Left renal cortex interstitium (tissue), 4 donors: ENCODE results near the gene CLTC. TPM values are rescaled to one million over a fixed set of nuclear protein-coding genes. Genes with fewer than 3 reads are reported as not detected.
"Not testable (repeated sequence)": the region's sequence is repeated elsewhere in the genome, so short reads cannot be mapped to it uniquely, and the experiment has no call there.

Experiments used
- DNase-seq, 4 donors: peaks; one replicate each; pipeline ENCODE4 v3.0.0-alpha.2; 2013; ENCODE audit warnings: low read depth in 4 of 4, low spot score in 2 of 4, missing footprints in 1 of 4
- polyA plus RNA-seq, 4 donors: library from polyadenylated mRNA; unstranded; fragments of 120-200 nt; gene quantifications; one replicate each; pipeline ENCODE4 v1.2.1, GENCODE V29; 2013; ENCODE audit not compliant: insufficient read length in 4 of 4

The CLTC gene
- 100 to 1,000 TPM; 264 to 340 (median 288) TPM for polyA plus RNA-seq

DNA sequence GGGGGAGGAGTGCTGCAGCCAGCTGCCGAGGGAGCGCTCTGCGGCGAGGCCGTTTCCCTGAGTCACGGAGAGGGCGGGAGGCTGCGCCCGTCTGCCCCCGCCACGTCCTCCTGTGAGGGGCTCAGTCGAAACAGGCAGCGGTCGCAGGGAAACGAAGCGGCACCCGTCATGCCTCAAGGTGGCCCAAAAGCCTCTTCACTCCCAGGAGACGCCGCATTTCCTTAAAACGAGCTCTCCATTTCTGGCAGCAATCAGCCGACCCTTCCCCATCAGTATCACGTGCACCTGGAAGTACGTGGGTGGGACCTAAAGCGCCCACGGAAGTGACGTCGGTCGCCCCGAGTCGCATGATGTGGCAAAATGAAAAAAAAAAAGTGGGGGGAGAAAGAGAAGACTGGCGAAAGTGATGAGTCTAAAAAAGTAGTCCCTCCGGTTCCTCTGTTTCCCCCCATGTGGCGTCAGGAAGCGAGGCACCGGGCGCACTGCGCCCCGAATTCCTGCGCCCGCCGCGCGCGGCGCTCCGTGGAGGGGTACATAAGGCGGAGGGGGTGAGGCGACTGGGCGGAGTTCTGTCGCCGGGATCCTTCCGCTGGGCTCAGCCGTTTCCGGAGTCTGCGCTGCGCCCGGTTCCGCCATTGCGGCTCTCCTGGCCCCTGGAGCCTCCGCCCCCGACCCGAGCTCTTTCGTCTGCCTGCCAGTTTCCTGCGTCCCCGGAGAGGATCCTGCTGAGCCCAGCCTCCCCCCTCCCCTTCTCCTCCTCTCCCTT is at the start of gene CLTC:
Gene CLTC (plus strand): TSS at position 598 of the 766 bp plus-strand sequence. CDS start 237 bp downstream, outside the sequence.
- DNase-seq, result peak; percentile 96 to 99 (median 98)

DNA sequence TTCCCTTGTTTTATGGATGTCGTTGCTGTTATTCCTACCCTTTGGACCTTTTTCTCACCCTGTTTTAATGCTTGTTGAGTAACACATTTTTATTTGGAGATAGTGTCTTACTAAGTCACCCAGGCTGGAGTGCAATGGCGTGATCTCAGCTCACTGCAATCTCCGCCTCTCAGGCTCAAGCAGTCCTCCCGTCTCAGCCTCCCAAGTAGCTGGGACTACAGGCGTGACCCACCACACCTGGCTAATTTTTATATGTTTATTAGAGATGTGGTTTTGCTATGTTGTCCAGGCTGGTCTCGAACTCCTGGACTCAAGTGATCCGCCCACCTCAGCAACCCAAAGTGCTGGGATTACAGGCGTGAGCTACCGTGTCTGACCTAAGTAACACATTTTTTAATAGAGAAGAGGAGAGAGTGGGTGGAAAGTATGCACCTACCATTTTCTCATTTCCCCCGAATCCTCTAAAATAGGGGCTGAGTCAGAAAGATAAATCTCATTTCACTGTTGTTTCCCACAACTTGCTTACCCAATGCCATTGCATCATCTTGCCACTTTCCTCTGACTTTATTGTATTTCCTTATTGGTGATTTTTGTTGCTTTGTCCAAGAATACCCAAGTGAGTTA is 47.3 kb upstream of the CLTC start:
- no peak for DNase-seq

DNA sequence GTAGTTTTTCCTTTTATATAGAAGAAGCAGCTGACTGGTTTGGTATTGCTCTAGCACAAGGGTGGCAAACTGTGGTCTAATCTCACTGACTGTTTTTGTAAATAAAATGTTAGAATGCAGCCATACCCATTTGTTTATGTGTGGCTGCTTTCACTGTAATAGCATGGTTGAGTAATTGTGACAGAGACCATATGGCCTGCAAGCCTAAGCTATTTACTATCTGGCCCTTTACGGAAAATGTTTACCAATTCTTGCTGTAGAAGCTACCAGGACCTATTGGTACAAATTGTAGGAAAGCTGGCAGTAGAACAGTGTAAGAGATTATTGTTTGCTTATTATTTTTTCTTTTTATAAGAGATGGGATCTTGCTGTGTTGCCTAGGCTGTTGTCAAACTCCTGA is 35.5 kb upstream of the CLTC start:
- DNase-seq, result not testable (repeated sequence)

- no peak for DNase-seq
These were observed 19.5 kb upstream of the CLTC start for GRCh38 chr17:59600169-59600568.

DNA sequence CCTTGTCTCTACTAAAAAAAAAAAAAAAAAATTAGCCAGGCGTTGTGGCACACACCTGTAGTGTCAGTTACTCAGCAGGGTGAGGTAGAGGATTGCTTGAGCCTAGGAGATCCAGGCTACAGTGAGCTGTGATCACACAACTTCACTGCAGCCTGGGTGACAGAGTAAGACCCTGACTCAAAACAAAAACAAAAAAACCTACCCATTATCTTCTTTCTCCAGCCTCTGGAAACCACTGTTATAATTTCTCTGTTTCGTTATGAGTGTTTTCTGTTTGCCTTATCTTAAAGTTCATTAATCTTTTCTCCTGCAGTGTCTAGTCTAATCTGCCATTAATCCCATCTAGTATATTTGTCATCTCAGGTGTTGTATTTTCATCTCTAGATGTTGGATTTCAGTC is 18.6 kb upstream of the CLTC start:
- no peak for DNase-seq

DNA sequence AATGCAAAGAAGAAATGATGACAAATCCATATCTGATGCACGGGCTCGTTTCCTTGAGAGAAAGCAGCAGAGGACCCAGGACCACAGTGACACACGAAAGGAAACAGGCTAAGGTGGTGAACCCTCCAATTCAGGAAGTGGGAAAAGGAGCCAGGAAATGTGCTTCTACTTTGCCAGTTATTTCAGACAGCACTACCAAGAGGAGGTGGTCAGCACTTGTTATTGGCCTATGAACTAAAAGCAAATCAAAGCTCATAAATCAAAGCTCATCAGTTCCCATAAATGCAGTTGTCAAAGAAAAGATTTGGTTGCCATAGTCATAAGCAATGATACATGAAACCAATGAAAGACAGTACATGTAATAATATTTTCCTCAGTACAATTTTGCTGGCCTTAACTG is 12.6 kb upstream of the CLTC start:
- DNase-seq, result no peak

- DNase-seq, result no peak
These were observed 11.8 kb upstream of the CLTC start for GRCh38 chr17:59607817-59608403.

DNA sequence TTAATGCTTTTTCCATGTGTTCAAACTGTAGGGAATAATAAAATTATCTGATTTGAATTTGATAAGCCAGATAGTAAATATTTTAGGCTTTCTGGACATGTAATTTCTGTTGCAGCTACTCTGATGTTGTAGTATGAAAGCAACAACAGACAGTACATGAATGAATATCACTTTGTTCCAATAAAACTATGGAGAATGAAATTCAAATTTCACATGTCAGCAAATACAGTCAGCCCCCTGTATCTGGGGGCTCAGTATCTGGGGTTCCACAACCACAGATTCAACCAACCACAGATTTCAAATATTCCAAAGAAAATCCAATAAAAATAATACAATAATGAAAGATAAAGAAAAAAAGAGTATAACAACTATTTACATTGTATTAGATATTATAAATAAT is 8.2 kb upstream of the CLTC start:
- no peak for DNase-seq

- no peak for DNase-seq
These were observed 3.3 kb upstream of the CLTC start for GRCh38 chr17:59616253-59616920.

DNA sequence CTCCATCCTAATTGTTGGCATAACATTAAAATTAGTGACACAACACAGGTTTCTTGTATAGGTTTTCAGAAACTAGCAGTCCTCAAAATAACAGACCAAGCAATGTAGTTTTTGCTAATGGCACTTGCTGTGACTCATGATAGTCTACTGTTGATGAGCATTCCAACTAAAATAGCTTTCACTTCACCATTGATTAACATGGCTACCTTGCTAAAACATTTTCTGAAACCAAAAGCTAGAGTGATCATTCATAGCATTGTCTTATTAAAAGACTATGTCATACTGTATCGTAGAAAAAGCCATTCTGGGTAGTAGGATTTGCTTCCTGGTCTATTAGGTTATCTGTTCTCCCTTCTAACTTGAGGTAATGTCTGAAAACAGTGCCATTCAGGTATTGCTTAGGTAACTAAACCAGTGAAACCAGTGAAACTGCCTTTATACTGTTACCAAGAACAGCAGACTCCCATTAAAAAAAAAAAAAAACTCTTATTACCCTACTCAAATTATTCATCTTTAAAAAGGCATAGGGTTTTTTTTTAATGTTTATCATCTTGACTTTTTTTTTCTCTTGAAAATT is 2.5 kb upstream of the CLTC start:
- no peak for DNase-seq

DNA sequence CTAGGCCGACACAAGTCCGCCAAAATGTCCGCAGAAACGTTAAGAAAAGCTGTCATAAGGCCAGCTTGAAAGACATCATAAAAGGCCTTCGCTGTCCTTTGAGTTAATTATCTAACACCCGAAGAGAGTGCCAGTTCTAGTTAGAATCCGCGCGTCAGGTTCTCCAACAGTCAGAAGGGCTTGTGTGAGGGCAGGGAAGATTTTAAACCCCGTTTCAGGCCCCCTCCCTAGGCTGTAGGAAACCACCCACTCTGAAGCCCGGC is 729 bp upstream of the CLTC start:
- no peak for DNase-seq

- no peak for DNase-seq
These were observed 317 bp downstream of the CLTC start for GRCh38 chr17:59620064-59620359.

DNA sequence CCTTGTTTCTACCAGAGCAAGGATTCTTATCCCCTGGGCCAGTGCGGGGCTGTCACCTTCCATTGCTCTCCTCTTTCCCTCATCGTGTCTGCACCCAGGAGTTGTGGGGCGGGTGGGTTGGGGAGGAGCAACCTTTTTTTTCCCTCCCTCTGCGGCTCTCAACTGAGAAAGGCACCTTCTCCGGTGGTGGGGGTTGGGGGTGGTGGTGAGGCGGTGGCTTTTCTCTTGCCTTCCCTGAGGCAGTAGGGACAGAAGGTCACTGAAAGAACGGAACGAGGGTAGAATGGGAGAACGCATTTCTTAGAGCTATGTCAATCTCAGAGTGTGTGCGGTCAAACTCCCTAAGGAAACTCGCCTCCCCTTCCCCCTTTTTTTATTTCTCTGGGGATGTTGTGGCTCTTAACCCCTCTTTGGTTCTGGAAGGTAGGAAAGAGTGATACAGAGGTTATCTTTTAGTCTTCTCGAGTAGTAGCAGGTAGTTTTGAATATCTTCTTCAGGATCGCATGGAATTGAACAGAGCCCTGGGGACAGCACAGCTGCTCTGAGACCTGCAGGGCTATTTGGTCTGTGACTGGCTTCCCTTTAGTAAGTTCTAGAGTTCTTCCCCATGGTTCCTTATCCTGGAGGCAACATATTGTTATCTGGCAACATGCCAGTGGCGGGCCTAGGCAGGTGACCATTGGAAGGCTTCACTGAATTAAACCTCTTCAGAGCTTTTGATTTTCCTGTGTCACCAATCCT is 994 bp downstream of the CLTC start:
- DNase-seq, result no peak

- no peak for DNase-seq
These were observed 2.1 kb downstream of the CLTC start for GRCh38 chr17:59621771-59622170.

GRCh38 chr17:59623151-59623550 is 3.5 kb downstream of the CLTC start:
- DNase-seq, result no peak

GRCh38 chr17:59626756-59627155 is 7.1 kb downstream of the CLTC start:
- DNase-seq, result no peak

DNA sequence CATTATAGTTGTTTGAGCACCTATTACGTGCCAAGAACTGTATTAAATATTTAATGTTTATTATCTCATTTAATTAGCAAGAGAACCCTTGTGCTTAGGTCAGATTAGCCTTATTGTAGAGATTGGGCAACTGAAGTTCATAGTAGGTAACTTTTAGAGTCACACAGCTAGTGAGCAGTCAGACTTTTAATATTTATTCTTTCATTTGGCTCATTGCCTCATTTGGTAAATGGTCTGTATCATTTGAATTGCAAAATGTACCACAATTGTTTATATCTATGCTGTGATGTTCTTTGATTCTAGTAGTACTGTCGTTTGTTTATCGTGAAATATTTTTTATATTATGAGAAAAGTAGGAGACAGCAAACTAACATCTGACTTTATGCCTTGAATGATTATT is 7.6 kb downstream of the CLTC start:
- no peak for DNase-seq

- no peak for DNase-seq
These were observed 8.1 kb downstream of the CLTC start for GRCh38 chr17:59627770-59628171.

DNA sequence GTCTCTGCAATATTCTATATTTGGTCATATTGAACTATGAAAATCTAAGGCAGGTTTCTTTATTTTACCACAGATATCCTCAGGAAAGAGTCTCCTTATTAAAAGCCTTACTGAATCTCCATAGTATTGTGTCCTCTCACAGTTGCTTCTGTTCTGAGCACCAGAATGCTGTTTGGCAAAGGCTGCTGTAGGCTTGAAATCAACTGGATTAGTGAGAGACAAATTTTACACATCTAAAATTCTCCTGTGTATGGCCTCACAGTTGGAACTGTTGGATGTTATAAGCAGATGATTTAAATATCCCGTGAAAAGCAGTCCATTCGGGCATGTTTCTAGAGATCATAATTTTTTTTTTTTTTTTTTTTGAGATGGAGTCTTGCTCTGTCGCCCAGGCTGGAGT is 9.5 kb downstream of the CLTC start:
- DNase-seq, result no peak

DNA sequence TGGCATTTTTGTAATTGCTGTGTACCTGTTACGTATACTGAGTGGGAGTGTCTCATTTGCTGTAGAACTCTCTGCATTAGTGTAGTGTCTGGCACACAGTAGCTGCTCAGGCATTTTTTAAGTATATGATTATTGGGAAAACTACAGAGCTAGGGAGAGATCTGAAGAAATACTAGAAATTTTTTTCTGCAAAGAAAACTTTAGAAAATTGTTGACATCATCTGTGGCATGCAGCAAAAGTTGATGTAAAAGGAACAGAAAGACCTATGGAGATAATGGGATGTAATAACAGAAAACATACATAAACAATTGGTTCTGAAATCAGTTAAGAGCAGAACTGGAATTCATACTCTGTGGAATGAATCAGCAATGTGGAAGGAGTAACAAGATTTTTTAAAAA is 11.6 kb downstream of the CLTC start:
- no peak for DNase-seq

DNA sequence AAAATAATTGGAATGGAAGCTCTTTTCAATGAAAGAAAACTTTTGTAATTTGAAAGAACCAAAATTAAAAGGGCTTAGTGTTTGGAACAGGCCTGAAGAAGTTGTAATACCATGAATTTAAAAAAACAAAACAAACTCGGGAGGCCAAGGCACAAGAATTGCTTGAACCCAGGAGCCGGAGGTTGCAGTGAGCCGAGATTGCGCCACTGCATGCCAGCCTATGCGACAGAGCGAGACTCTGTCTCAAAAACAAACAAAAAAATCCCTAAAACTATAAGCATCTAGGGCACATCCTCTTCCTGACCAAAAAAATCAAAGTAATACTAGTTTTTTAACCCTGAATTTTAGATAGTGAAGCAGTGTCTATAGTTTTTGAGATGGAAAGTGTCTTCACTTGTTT is 12.7 kb downstream of the CLTC start:
- DNase-seq, result no peak
